WTC11 (cell line): ENCODE data around the gene FBXO21. TPM values are rescaled to one million over a fixed set of nuclear protein-coding genes. Genes with fewer than 3 reads are reported as not detected.

Experiments
- ATAC-seq: fragments of 200-7000 bp; cut with Tn5 transposase; 2 replicates; pipeline ENCODE4 v1.10.0; 2021; ENCODE audit warnings: mild to moderate bottlenecking, moderate library complexity
- CTCF ChIA-PET: fragments of 300-600 bp; sonication (Branson Sonifier 250); formaldehyde crosslinking; loops from one replicate; lab custom pipeline; 2021; ENCODE audit warnings: antibody characterized with exemption; lab: Charles Lee
- POLR2A ChIA-PET: fragments of 350-600 bp; sonication (Branson Sonifier 250); formaldehyde crosslinking; loops from one replicate; lab custom pipeline; 2021; ENCODE audit warnings: antibody characterized with exemption; lab: Charles Lee
- DNase-seq: peaks from one replicate; pipeline ENCODE4 v3.0.0; 2021; ENCODE audit warnings: low spot score
- H3K27ac Mint-ChIP-seq: 2 replicates; pipeline ENCODE4 v1.8.0; 2021; ENCODE audit warnings: mixed read lengths
- H3K27me3 Mint-ChIP-seq: 2 replicates; pipeline ENCODE4 v1.8.0; 2021; ENCODE audit warnings: low read depth, mild to moderate bottlenecking, moderate library complexity, mixed read lengths
- H3K36me3 Mint-ChIP-seq: 2 replicates; pipeline ENCODE4 v1.8.0; 2021; ENCODE audit warnings: mixed read lengths
- H3K4me1 Mint-ChIP-seq: 2 replicates; pipeline ENCODE4 v1.8.0; 2022; ENCODE audit warnings: mixed read lengths
- H3K4me3 Mint-ChIP-seq: 2 replicates; pipeline ENCODE4 v1.8.0; 2021; ENCODE audit warnings: mild to moderate bottlenecking, moderate library complexity, mixed read lengths
- H3K9me3 Mint-ChIP-seq: 2 replicates; pipeline ENCODE4 v1.8.0; 2021; ENCODE audit warnings: mixed read lengths
- CREB1 ChIP-seq: sonication (generic); formaldehyde crosslinking; IDR thresholded peaks from 2 replicates; pipeline ENCODE4 v1.8.0; 2023; ENCODE audit warnings: mild to moderate bottlenecking, missing genetic modification reagents
- FOXK1 ChIP-seq: sonication (generic); formaldehyde crosslinking; IDR thresholded peaks from 2 replicates; pipeline ENCODE4 v1.8.0; 2022; ENCODE audit warnings: mild to moderate bottlenecking, moderate library complexity, missing genetic modification reagents
- GRHL2 ChIP-seq: fragments of 250-450 bp; sonication (Bioruptor Pico); IDR thresholded peaks from 2 replicates; pipeline ENCODE4 v1.8.0; 2022; ENCODE audit warnings: mild to moderate bottlenecking, moderate library complexity; ENCODE audit not compliant: insufficient replicate concordance, severe bottlenecking
- JUN ChIP-seq: sonication (generic); formaldehyde crosslinking; IDR thresholded peaks from 2 replicates; pipeline ENCODE4 v1.8.0; 2023; ENCODE audit warnings: mild to moderate bottlenecking, missing genetic modification reagents
- MXD4 ChIP-seq: fragments of 250-450 bp; sonication (Bioruptor Pico); IDR thresholded peaks from 2 replicates; pipeline ENCODE4 v1.8.0; 2021; ENCODE audit warnings: mild to moderate bottlenecking, moderate library complexity, borderline replicate concordance
- MYBL2 ChIP-seq: sonication (generic); formaldehyde crosslinking; IDR thresholded peaks from 2 replicates; pipeline ENCODE4 v1.8.1; 2023; ENCODE audit warnings: mild to moderate bottlenecking, moderate library complexity, missing genetic modification reagents
- NR2C2 ChIP-seq: sonication (generic); formaldehyde crosslinking; IDR thresholded peaks from 2 replicates; pipeline ENCODE4 v1.8.0; 2022; ENCODE audit warnings: mild to moderate bottlenecking, missing genetic modification reagents
- RELA ChIP-seq: sonication (generic); formaldehyde crosslinking; IDR thresholded peaks from 2 replicates; pipeline ENCODE4 v1.8.1; 2022; ENCODE audit warnings: missing genetic modification reagents, mild to moderate bottlenecking, borderline replicate concordance
- RORB ChIP-seq: fragments of 250-450 bp; sonication (Bioruptor Pico); IDR thresholded peaks from 2 replicates; pipeline ENCODE4 v1.9.0; 2021; ENCODE audit warnings: mild to moderate bottlenecking
- TEAD4 ChIP-seq: sonication (generic); formaldehyde crosslinking; IDR thresholded peaks from 2 replicates; pipeline ENCODE4 v1.8.0; 2022; ENCODE audit warnings: mild to moderate bottlenecking, missing genetic modification reagents
- total RNA-seq: library from RNA; stranded (reverse); gene quantifications from 3 replicates; pipeline ENCODE4 v1.2.3, GENCODE V29; 2021
- TF ChIP-seq, protein P1 (sequence below): sonication (generic); formaldehyde crosslinking; IDR thresholded peaks from 2 replicates; pipeline ENCODE4 v1.8.0; 2022; ENCODE audit warnings: mild to moderate bottlenecking, missing genetic modification reagents
- TF ChIP-seq, protein P2 (sequence below): sonication (generic); formaldehyde crosslinking; IDR thresholded peaks from 2 replicates; pipeline ENCODE4 v1.8.0; 2022; ENCODE audit warnings: mild to moderate bottlenecking, missing genetic modification reagents
- TF ChIP-seq, protein P3 (sequence below): sonication (generic); formaldehyde crosslinking; IDR thresholded peaks from 2 replicates; pipeline ENCODE4 v1.8.1; 2022; ENCODE audit warnings: mild to moderate bottlenecking, missing genetic modification reagents, moderate library complexity, borderline replicate concordance
- TF ChIP-seq, protein P4 (sequence below): fragments of 250-450 bp; sonication (Bioruptor Pico); conservative IDR thresholded peaks from 2 replicates; pipeline ENCODE4 v1.9.0; 2021; ENCODE audit warnings: mild to moderate bottlenecking
- TF ChIP-seq, protein P5 (sequence below): sonication (generic); formaldehyde crosslinking; IDR thresholded peaks from 2 replicates; pipeline ENCODE4 v1.8.1; 2023; ENCODE audit warnings: mild to moderate bottlenecking, missing genetic modification reagents
- TF ChIP-seq, protein P6 (sequence below): sonication (generic); formaldehyde crosslinking; IDR thresholded peaks from 2 replicates; pipeline ENCODE4 v1.8.1; 2022; ENCODE audit warnings: low read depth, mild to moderate bottlenecking, moderate library complexity, missing genetic modification reagents, borderline replicate concordance
- TF ChIP-seq, protein P7 (sequence below): sonication (generic); formaldehyde crosslinking; IDR thresholded peaks from 2 replicates; pipeline ENCODE4 v1.8.0; 2022; ENCODE audit warnings: mild to moderate bottlenecking, missing genetic modification reagents
- TF ChIP-seq, protein P8 (sequence below): sonication (generic); formaldehyde crosslinking; IDR thresholded peaks from 2 replicates; pipeline ENCODE4 v1.8.1; 2022; ENCODE audit warnings: missing genetic modification reagents, borderline replicate concordance
- TF ChIP-seq, protein P9 (sequence below): fragments of 250-450 bp; sonication (Bioruptor Pico); IDR thresholded peaks from 2 replicates; pipeline ENCODE4 v1.9.0; 2021; ENCODE audit warnings: mild to moderate bottlenecking
- TF ChIP-seq, protein P10 (sequence below): sonication (generic); formaldehyde crosslinking; IDR thresholded peaks from 2 replicates; pipeline ENCODE4 v1.8.0; 2022; ENCODE audit warnings: mild to moderate bottlenecking, missing genetic modification reagents

FBXO21 gene
- total RNA-seq, 1 experiment from 2014 or later = 60.3 TPM

DNA sequence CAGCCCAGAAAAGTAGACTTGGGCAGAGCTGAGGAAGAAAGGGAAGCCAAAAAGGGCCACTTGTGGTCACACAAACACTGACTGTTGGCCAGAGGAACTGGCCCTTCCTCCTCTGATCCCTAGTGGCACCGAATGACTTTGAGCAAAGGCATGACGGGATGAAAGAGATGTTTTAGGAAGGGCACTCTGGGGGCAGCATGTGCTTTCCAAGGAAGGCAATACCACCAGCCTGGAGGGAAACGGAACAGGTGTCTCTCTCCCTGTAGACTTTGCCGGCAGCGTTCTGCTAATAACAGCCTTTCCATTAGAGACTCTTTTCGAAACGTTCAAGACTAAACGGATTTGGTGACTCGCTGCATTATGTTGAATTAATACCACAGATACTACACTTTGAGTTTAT is 12.3 kb upstream of the FBXO21 start:
- Mint-ChIP-seq H3K4me3 (no peak overlapping the region), H3K4me1 (peaks cover 7% of the 10 kb centered on the region; the same call in 1 of the 2 replicates), H3K9me3 (peaks cover 7% of the 10 kb centered on the region), H3K27ac (no peak overlapping the region), H3K36me3 (no peaks in the 10 kb centered on the region), H3K27me3 (peaks cover 3% of the 10 kb centered on the region)
- CTCF ChIA-PET = interaction anchor here (1.1 kb wide), 1 partner anchor 655 kb away, joined by 3 read pairs; no protein-coding TSS in a partner anchor
- ATAC-seq (no peak), DNase-seq (no peak)
- POLR2A ChIA-PET = no interaction called here
- TF ChIP-seq MYBL2 (CRISPR knock-in tag) (no peak), RELA (CRISPR knock-in tag) (no peak), NR2C2 (CRISPR knock-in tag) (no peak), FOXK1 (CRISPR knock-in tag) (no peak)
- TF ChIP-seq, protein P1, sequence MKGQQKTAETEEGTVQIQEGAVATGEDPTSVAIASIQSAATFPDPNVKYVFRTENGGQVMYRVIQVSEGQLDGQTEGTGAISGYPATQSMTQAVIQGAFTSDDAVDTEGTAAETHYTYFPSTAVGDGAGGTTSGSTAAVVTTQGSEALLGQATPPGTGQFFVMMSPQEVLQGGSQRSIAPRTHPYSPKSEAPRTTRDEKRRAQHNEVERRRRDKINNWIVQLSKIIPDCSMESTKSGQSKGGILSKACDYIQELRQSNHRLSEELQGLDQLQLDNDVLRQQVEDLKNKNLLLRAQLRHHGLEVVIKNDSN = no peak

DNA sequence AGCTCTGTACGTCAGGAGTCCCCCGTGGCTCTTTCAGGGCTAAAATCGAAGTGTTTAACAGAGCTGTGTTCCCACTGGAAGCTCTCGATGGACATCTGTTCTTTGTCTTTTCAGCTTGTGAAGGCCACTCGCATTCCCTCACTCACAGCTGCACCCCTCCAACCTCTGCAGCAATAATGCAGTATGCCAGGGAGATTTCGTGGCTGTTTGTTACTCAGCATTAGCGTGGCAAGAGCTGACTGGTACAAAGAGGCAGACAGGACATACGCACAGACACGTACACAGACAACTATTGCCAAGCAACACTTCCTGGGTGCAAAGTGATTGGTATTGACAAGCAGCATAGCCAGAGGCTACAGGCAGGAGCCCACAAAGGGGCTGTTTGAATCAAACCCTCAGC is 11.8 kb upstream of the FBXO21 start:
- H3K4me1 Mint-ChIP-seq = peaks cover 9% of the 10 kb centered on the region; the same call in 1 of the 2 replicates
- POLR2A ChIA-PET = no interaction called here
- no peak overlapping the region for H3K4me3 Mint-ChIP-seq
- ATAC-seq (no peak), DNase-seq (no peak)
- peaks cover 3% of the 10 kb centered on the region for H3K27me3 Mint-ChIP-seq
- TF ChIP-seq, protein P2, sequence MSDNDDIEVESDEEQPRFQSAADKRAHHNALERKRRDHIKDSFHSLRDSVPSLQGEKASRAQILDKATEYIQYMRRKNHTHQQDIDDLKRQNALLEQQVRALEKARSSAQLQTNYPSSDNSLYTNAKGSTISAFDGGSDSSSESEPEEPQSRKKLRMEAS = no peak
- no peak for TF ChIP-seq MXD4
- TF ChIP-seq, protein P3, sequence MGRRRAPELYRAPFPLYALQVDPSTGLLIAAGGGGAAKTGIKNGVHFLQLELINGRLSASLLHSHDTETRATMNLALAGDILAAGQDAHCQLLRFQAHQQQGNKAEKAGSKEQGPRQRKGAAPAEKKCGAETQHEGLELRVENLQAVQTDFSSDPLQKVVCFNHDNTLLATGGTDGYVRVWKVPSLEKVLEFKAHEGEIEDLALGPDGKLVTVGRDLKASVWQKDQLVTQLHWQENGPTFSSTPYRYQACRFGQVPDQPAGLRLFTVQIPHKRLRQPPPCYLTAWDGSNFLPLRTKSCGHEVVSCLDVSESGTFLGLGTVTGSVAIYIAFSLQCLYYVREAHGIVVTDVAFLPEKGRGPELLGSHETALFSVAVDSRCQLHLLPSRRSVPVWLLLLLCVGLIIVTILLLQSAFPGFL = no peak
- TF ChIP-seq JUN (CRISPR knock-in tag) = no peak
- no peak for TF ChIP-seq TEAD4 (CRISPR knock-in tag)
- TF ChIP-seq, protein P4, sequence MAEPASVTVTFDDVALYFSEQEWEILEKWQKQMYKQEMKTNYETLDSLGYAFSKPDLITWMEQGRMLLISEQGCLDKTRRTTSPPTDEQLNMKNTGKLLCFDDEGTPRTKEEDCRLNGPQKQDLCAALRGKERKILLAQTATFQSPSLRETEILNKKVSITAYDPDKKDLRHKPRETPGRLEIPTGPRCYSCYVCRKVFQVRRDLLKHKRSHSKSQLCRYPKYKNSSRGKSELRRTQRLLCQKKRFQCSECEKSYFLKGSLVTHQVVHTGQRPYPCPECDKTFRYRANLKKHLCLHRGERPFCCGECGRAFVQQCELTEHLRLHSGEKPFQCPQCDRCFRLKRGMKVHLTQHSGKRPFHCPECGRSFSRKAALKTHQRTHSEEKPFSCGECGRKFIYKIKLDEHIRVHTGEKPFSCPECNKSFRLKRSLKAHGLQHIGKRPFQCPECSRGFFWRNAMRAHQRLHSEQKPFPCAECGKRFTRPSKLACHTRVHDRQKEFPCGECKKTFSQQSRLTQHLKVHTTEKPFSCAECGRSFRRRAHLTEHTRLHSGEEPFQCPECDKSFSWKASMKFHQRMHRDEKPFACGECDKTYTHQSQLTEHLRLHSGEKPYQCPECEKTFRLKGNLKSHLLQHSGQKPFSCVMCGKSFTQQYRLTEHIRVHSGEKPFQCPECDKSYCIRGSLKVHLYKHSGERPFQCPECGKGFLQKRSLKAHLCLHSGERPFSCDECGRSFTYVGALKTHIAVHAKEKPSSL (CRISPR knock-in tag) = no peak
- TF ChIP-seq GRHL2 = no peak
- TF ChIP-seq, protein P5, sequence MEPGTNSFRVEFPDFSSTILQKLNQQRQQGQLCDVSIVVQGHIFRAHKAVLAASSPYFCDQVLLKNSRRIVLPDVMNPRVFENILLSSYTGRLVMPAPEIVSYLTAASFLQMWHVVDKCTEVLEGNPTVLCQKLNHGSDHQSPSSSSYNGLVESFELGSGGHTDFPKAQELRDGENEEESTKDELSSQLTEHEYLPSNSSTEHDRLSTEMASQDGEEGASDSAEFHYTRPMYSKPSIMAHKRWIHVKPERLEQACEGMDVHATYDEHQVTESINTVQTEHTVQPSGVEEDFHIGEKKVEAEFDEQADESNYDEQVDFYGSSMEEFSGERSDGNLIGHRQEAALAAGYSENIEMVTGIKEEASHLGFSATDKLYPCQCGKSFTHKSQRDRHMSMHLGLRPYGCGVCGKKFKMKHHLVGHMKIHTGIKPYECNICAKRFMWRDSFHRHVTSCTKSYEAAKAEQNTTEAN (CRISPR knock-in tag) = no peak
- TF ChIP-seq, protein P6, sequence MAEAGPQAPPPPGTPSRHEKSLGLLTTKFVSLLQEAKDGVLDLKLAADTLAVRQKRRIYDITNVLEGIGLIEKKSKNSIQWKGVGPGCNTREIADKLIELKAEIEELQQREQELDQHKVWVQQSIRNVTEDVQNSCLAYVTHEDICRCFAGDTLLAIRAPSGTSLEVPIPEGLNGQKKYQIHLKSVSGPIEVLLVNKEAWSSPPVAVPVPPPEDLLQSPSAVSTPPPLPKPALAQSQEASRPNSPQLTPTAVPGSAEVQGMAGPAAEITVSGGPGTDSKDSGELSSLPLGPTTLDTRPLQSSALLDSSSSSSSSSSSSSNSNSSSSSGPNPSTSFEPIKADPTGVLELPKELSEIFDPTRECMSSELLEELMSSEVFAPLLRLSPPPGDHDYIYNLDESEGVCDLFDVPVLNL = no peak
- TF ChIP-seq, protein P7, sequence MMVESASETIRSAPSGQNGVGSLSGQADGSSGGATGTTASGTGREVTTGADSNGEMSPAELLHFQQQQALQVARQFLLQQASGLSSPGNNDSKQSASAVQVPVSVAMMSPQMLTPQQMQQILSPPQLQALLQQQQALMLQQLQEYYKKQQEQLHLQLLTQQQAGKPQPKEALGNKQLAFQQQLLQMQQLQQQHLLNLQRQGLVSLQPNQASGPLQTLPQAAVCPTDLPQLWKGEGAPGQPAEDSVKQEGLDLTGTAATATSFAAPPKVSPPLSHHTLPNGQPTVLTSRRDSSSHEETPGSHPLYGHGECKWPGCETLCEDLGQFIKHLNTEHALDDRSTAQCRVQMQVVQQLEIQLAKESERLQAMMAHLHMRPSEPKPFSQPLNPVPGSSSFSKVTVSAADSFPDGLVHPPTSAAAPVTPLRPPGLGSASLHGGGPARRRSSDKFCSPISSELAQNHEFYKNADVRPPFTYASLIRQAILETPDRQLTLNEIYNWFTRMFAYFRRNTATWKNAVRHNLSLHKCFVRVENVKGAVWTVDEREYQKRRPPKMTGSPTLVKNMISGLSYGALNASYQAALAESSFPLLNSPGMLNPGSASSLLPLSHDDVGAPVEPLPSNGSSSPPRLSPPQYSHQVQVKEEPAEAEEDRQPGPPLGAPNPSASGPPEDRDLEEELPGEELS = no peak
- TF ChIP-seq, protein P8, sequence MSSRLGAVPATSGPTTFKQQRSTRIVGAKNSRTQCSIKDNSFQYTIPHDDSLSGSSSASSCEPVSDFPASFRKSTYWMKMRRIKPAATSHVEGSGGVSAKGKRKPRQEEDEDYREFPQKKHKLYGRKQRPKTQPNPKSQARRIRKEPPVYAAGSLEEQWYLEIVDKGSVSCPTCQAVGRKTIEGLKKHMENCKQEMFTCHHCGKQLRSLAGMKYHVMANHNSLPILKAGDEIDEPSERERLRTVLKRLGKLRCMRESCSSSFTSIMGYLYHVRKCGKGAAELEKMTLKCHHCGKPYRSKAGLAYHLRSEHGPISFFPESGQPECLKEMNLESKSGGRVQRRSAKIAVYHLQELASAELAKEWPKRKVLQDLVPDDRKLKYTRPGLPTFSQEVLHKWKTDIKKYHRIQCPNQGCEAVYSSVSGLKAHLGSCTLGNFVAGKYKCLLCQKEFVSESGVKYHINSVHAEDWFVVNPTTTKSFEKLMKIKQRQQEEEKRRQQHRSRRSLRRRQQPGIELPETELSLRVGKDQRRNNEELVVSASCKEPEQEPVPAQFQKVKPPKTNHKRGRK = no peak
- no peak for TF ChIP-seq RORB (CRISPR knock-in tag)
- no peak for TF ChIP-seq CREB1
- TF ChIP-seq, protein P9, sequence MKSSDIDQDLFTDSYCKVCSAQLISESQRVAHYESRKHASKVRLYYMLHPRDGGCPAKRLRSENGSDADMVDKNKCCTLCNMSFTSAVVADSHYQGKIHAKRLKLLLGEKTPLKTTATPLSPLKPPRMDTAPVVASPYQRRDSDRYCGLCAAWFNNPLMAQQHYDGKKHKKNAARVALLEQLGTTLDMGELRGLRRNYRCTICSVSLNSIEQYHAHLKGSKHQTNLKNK (CRISPR knock-in tag) = no peak
- TF ChIP-seq, protein P10, sequence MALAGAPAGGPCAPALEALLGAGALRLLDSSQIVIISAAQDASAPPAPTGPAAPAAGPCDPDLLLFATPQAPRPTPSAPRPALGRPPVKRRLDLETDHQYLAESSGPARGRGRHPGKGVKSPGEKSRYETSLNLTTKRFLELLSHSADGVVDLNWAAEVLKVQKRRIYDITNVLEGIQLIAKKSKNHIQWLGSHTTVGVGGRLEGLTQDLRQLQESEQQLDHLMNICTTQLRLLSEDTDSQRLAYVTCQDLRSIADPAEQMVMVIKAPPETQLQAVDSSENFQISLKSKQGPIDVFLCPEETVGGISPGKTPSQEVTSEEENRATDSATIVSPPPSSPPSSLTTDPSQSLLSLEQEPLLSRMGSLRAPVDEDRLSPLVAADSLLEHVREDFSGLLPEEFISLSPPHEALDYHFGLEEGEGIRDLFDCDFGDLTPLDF (CRISPR knock-in tag) = no peak
- peaks cover 7% of the 10 kb centered on the region for H3K9me3 Mint-ChIP-seq
- H3K36me3 Mint-ChIP-seq = no peaks in the 10 kb centered on the region
- CTCF ChIA-PET = interaction anchor here (0.9 to 1.1 kb wide), 2 partner anchors 51 to 655 kb away, joined by 3 read pairs; no protein-coding TSS in a partner anchor
- H3K27ac Mint-ChIP-seq = no peak overlapping the region
